Activated CD4-positive, alpha-beta T cell treated with anti-CD3 and anti-CD28 coated beads, Interleukin-2, amount 50 U/mL, for 16 hours (primary cell): Measurements from ENCODE around the gene RAB11FIP5.
"Not testable (repeated sequence)": the region's sequence is repeated elsewhere in the genome, so short reads cannot be mapped to it uniquely, and the experiment has no call there.

Experiments
- DNase-seq: peaks from one replicate; pipeline ENCODE4 v3.0.0-alpha.2; 2020

Gene RAB11FIP5, protein sequence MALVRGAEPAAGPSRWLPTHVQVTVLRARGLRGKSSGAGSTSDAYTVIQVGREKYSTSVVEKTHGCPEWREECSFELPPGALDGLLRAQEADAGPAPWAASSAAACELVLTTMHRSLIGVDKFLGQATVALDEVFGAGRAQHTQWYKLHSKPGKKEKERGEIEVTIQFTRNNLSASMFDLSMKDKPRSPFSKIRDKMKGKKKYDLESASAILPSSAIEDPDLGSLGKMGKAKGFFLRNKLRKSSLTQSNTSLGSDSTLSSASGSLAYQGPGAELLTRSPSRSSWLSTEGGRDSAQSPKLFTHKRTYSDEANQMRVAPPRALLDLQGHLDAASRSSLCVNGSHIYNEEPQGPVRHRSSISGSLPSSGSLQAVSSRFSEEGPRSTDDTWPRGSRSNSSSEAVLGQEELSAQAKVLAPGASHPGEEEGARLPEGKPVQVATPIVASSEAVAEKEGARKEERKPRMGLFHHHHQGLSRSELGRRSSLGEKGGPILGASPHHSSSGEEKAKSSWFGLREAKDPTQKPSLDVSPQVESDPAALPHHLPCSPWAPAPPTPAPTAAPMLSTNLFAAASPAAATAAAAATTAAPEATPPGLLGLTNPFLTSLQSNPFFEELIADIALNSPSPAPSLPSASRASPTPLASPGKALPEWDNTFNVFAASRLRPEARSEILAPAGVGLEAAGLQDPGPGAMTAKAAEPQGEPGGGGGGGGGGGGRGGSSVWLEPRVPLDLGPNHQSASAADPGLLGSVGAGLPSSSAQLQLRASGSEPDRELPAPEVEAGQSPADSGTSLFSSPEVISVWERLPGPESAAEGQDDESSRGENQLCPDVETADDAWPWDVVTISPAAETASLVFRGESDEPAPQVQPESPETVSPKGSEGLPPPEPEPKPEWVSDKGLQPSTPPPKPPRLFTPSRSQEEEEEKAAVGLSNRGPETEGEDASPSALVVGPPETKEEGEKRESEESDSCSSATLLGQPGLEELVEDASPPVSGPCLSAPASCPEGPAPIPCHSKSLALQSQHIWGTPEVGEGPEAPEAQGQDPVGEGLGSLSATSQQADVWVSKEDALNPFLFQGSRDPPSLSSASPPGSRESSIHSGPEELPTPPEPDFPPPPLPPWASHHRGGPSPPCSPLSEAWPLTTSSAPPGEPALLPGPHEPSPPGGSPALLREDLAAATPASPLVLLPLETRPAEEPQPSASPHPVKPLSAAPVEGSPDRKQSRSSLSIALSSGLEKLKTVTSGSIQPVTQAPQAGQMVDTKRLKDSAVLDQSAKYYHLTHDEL (N-terminal part only)

DNA sequence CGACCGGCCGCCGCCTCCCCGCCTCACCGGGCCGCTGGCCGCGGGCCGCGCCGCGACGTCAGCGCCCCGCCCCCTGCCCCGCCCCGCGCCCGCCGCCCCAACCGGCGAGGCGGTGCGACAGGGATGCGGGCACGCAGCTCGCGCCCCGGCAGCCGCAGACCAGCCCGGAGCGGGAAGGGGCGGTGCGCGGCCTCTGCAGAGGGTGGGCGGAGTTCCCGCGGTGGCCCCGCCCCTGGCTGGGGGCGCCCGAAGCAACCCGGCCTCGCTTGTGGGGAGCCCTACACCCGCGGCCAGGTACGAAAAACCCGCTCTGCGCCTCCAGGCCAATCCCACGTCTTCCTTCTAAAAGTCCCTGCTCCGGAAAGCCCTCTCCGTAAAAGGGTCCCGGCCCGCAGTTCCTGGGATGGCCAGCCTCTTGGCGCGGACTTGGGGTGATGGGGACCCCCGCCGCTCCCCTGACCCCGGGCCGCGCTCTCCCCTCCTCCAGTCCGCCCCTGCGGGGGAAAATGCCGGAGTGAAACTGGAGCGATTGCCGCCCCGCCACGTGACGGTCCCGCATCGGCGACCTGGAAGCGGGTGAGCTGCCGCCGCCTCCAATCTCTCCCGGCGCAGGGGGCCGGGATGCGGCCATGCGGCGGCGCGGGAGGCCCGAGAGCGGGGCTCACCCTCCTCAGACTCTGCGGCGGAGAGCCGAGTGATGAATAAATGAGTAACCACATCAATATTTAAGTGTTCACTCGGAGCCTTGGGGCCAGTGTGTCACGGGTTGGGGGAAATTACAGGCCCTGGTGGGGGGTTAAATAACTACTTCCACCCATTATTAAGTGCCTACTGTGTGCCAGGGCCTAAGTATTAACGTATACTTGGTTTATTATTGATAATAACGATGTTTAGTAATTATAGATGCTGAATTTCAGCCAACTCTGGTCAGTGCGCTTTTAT lies at the start of gene RAB11FIP5:
Gene RAB11FIP5, minus strand, starts transcription at position 36 of the 942 bp plus-strand sequence. CDS start 171 bp downstream, outside the sequence.
- peak; percentile 69 for DNase-seq

DNA sequence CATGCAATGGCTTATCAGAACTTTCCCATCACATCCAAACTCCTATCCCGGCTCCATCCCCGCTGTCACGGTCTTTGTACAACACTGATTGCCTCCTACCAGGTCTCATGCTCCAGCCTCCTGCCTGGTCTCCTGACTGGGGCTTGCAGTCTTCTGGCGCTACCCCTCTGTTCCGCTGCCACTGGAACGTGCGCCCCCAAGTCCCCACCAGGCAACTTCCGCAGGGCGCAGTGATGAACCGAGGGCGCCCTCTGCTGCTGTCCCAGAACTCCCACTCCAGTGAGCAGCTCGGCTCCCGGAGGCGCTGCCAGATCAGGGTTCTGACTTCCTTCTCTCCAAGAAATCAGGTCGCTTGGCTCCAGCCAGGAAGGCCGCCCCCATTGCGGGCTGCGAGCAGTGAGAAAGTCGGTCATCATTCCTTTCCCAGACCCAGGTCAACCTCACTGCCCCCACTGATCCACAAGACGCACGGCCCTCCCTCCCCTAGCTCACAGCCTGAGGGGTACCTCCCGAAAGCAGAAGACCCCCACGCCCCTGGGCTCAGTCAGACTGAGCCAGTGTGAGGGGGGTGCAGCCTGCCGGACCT lies 43.9 kb upstream of the RAB11FIP5 start:
- DNase-seq = no peak

DNA sequence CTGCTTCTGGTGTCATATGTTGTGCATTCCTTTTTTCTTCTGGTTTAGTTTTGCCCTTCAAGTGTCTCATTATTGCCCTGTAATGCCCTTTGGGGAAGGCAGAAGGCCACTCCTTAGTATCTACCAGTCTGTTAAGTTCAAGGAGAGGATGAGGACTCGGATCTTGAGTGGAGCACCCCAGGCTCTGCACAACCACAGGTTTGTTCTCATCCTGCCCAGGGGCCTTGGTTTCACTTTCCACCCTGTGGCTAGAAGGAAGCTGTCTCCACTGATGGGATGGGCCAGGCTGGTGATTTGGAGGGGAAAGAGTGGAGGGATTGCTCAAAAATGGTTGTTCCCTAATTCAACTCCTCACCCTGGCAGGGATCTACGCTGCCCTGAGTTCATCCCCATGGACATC lies 30.2 kb upstream of the RAB11FIP5 start:
- no peak for DNase-seq

DNA sequence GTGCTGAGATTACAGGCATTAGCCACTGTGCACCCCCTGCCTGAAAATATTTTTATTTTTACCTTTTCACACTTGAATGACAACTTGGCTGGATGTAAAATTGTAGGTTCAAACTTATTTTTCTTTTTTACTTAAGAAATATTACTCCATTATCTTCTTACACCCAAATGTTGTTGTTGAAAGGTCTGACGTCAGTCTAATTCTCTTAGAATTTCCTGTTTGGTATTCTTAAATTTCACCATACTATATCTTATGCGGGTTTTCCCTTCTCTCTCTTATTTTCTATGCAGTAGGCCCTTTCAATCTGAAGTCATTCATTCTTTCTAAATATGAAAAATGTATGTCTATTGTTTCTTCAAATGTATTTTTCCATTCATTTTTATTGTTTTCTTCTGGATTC lies 29.1 kb upstream of the RAB11FIP5 start:
- no peak for DNase-seq

DNA sequence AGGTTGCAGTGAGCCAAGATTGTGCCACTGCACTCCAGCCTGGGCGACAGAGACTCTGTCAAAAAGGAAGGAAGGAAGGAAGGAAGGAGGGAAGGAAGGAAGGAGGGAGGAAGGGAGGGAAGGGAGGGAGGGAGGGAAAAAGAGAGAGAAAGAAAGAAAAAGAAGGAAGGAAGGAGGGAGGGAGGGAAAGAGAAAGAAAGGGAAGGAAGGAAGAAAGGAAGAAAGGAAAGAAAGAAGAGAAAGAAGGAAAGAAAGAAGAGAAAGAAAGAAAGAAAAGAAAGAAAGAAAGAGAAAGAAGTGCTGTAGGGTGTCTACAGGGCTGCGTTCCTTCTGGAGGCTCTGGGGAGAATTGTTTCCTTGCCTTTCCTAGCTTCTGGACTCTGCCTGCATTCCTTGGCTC lies 22.5 kb upstream of the RAB11FIP5 start:
- DNase-seq = no peak

DNA sequence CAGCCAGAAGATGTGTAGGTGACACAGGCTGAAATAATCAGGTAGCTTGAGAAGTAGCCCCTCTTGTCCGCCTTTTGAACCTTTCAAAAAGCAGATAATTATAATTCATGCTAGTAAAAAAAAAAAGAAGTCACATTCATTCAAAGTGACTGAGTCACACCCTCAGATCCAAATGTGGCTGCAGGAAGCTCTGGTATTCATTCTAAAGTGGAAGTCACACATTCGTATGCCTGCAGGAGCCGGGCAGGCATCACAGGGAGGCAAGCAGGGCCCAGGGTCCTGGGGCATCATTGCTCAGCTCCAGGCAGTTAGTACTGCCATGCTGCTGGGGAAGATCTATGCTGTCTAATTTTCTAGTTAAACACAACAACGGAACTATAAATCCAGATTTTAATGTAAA lies 21.7 kb upstream of the RAB11FIP5 start:
- no peak for DNase-seq

DNA sequence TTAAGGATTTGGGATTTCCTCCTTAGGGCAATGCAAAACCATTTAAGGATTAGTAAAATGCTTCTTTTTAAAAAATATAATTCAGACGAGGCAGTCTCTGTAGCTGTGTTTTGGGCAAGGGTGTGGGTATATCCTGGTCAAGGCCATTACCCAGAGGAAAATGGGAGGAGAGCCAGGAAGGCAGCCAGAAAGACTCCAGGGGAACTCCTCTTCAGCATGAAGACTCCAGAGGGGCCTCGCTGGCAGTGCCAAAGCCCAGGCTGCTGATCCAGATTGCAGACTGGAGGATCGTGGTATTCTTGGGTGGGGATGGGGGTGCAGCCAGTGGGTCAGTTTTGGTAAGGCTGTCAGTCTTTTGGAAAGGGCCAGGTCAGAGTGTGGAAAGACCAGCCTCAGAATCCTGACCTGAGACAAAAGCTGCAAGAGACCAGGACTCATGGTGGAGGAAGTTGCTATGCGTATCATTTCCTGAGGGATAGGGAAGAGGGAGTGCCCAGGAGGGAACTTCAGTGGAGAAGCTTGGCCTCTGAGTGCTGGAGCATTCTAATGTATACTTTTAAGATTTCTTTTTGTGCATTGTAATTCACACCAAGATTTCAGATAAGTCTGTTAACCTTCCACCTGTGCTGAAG lies 20.9 kb upstream of the RAB11FIP5 start:
- DNase-seq = no peak

DNA sequence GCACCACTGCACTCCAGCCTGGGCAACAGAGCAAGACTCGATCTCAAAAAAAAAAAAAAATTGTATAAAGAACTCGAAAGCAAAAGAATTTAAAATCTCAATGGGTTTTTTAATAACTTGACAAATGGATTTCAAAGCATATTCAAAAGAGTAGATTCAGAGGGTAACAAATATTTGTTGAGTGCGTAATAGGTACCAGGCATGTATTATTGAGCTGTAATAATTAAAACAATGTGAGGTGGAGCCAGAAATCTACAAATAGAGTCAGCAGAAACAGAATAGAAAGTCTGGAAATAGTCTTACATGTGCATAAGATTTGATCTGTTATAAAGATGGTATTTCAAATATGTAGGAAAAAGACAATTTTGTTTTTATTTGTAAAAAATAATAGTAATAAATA lies 19.1 kb upstream of the RAB11FIP5 start:
- no peak for DNase-seq

DNA sequence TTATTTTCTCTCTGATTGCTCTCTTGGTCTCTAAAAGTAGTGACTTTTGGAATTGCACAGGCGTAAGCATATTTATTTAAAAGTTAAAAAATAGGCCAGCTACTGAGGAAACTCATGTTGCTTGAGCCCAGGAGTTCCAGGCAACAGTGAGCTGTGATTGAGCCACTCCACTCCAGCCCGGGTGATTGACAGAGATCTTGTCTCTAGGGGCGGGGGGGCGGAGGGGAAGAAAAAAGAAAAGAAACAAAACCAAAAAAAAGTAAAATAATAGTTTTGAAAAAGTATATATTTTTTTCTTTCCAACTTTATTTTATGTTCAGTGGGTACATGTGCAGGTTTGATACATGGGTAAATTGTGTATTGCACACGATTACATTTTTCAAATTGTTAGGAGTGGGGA lies 18.0 kb upstream of the RAB11FIP5 start:
- no peak for DNase-seq

DNA sequence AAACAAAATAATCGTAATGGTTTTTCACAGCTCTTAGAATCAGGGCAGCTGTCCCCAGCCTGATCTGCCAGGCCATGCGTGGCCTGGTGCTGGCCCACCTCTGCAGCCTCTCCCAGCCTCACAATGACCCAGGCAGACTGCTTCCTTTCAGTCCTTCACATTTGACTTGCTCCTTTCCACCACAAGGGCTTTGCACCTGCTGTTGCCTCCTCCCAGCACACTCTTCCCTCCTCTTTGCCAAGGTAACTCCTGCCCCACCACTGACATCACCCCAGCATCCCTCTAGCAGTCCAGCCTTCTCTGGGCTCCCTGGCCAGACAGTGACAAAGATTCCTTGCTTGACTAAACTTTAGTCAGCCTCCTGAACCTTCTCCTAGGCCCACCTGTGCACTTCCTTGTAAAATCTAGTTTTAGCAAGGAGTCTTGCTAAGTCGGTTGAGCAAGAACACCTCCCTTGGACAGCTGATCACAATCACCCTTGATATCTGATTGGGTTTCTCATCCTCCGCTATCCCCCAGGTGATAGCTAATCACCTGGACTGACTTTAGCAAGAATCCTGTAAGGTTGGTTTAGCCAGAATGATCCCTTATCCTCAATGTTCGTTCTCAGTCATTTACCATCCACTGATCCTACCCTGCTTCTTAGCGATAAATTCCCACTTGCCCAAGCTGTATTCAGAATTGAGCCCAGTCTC lies 16.2 kb upstream of the RAB11FIP5 start:
- DNase-seq = no peak

DNA sequence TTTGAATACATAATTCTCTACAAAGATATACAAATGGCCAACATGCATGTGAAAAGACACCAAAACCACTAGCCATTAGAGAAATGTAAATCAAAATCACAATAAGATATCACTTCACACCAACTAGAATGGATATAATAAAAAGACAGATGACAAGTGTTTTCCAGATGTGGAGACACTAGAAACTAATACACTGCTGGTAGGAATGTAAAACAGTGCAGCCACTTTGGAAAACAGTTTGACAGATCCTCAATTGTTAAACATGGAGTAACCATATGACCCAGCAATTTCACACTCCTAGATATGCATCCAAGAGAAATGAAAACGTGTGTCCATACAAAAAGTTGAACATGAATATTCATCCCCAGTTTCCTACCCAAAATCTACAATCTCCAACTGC lies 9.8 kb upstream of the RAB11FIP5 start:
- DNase-seq = no peak

DNA sequence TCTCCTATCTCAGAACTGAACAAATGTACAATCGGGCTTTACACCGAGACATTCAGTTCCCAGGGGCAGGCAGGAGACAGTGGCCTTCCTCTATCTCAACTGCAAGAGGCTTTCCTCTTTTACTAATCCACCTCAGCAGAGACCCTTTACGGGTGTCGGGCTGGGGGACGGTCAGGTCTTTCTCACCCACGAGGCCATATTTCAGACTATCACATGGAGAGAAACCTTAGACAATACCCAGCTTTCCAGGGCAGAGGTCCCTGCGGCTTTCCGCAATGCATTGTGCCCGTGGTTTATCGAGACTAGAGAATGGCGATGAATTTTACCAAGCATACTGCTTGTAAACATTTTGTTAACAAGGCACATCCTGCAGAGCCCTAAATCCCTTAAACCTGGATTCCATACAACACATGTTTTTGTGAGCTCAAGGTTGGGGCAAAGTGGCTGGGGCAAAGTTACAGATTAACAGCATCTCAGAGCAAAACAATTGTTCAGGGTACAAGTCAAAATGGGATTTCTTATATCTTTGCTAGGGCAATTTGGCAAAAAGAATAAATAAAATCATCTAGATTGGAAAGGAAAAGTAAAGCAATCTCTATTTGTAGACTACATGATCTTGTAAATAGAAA lies 7.0 kb upstream of the RAB11FIP5 start:
- DNase-seq = not testable (repeated sequence)

DNA sequence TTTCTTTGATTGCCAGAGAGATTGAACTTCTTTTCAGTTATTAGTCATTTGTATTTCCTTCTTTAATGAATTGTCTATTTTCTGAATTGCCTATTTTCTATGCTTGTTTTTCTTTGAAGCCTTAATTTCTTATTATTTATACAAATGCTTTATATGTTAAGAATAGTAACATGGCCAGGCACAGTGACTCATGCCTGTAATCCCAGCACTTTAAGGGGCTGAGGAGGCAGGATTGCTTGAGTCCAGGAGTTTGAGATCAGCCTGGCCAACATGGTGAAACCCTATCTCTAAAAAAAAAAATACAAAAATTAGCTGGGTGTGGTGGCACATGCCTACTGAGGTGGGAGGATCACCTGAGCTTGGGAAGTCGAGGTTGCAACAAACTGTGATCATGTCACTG lies 4.7 kb upstream of the RAB11FIP5 start:
- no peak for DNase-seq

DNA sequence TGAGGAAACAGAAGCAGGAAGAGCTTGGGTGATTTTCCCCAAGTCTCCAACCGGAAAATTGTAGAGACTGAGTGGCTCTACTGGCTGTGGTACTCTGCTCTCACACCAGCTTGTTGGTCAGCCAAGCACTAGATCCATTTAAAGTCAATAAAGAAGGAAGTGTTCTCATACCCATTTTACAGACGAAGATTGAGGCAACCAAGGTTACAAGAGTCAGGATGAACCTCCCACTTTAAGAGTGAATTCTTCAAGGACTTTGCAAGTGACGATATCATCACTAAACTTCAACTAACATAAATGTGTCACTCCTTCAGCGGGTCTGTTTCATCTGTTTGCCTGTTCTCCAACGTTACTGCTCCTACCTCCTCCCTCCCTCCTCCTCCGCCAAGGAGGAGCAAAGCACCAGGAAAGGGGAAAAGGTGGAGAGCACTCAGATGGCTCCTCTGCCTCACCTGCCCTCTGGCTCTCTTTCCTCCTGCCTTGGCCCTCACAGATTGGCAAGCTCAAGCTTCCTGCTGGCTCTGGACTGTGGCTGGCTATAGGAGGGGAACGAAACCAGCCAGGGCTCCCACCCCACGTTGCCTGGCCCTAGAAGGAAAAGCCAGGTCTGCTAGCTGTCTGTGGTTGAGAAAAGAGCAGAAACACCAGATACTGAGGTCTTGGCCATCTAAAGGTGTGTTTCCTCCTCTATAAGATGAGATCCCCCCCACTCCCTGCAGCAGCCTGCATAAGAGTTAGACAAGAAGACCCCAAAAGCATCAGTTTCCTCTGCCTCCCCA lies 3.6 kb upstream of the RAB11FIP5 start:
- no peak for DNase-seq

DNA sequence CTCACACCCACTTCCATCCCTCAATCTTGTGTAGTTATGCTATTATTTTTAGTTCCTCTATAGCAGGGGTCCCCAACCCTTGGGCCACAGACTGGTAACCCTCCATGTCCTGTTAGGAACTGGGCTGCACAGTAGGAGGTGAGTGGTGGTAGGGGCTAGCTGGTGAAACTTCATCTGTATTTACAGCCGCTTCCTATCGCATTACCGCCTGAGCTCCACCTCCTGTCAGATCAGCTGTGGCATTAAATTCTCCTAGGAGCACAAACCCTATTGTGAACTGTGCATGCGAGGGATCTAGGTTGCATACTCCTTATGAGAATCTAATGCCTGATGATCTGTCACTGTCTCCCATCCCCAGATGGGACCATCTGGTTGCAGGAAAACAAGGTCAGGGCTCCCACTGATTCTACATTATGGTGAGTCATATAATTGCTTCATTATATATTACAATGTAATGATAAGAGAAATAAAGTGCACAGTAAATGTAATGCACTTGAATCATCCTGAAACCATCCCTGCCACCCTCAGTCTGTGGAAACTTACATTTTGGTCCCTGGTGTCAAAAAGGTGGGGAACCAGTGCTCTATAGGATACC lies 1.6 kb upstream of the RAB11FIP5 start:
- DNase-seq = no peak

DNA sequence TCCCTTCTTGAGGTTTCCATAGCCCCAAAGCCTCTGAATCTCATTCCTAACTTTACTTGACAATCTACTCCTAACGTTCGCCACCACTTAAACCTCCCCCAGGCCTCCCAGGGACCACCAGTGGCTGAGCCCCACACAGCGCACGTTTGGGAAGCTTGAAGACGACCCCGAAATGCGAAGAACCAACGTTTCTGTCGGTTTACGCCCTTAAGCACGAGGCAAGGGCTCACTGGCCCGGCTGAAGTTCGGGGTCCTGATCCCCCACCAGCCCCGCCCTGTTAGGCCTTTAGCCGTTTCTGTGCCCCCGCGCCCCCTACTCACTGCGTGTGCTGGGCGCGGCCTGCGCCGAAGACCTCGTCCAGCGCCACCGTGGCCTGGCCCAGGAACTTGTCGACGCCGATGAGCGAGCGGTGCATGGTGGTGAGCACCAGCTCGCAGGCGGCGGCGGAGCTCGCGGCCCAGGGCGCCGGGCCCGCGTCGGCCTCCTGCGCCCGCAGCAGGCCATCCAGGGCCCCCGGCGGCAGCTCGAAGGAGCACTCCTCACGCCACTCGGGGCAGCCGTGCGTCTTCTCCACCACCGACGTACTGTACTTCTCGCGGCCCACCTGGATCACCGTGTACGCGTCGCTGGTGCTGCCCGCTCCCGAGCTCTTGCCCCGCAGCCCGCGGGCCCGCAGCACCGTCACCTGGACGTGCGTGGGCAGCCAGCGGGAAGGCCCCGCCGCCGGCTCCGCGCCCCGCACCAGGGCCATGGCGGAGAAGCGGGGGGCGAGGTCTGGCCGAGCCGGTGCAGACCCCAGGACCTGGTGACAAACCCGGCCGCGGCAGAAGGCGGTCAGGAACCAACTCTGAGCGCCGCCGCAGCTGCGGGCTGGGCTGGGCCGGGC lies 479 bp downstream of the RAB11FIP5 start:
- peak; percentile 14 for DNase-seq
